GM12878 (cell line): Measurements from ENCODE around the gene NT5DC4. TPM values are rescaled to one million over a fixed set of nuclear protein-coding genes. Genes with fewer than 3 reads are reported as not detected.

Experiments used
- ATAC-seq: fragments of 200-7000 bp; cut with Tn5 transposase; 3 replicates; pipeline ENCODE4 v1.9.1; 2020; ENCODE audit warnings: mild to moderate bottlenecking, moderate library complexity
- BruUV-seq: library from RNA; stranded (reverse); fragments of 400-500 nt; replicated peaks from 2 replicates; lab custom pipeline; 2021; lab: Mats Ljungman, UMichigan
- CTCF ChIA-PET: fragments of 300-600 bp; sonication (Branson Sonifier 250); formaldehyde crosslinking; extraction: SDS; loops from one replicate; lab custom pipeline; 2021; ENCODE audit warnings: inconsistent platforms; lab: Yijun Ruan, JAX
- POLR2A ChIA-PET: fragments of 350-600 bp; formaldehyde crosslinking; extraction: SDS; loops from one replicate; lab custom pipeline; 2021; ENCODE audit warnings: inconsistent platforms; lab: Charles Lee
- RAD21 ChIA-PET: fragments of 300-600 bp; sonication (Branson Sonifier 250); formaldehyde crosslinking; loops from one replicate; lab custom pipeline; 2023; ENCODE audit warnings: antibody characterized with exemption; ENCODE audit not compliant: unreplicated experiment; lab: Charles Lee
- SMC1A ChIA-PET: fragments of 300-600 bp; sonication (Branson Sonifier 250); formaldehyde crosslinking; loops from one replicate; lab custom pipeline; 2023; ENCODE audit not compliant: unreplicated experiment, uncharacterized antibody; lab: Charles Lee
- DNase-seq: peaks from one replicate; pipeline ENCODE4 v3.0.0-alpha.2; 2011; ENCODE audit warnings: low read depth, low spot score
- FAIRE-seq: peaks from 3 replicates; lab custom pipeline; 2011; peaks lifted over from hg19 to GRCh38; lab: Jason Lieb, UNC
- H2AFZ ChIP-seq: 2 replicates; pipeline ENCODE4 v1.6.0; 2011; ENCODE audit warnings: low read depth, low read length, control low read depth; ENCODE audit not compliant: control insufficient read depth
- H3K27ac ChIP-seq: 2 replicates; pipeline ENCODE4 v1.5.1; 2011; ENCODE audit warnings: control low read depth; ENCODE audit not compliant: control insufficient read depth, insufficient read depth
- H3K27me3 ChIP-seq, 2 experiments: replicated peaks in 1 of 2; 2 replicates each; pipeline versions ENCODE4 v1.6.0 to v1.6.1; 2011; ENCODE audit warnings: low read length in 1 of 2; ENCODE audit not compliant: control insufficient read depth in 2 of 2, insufficient read depth in 2 of 2
- H3K36me3 ChIP-seq, 2 experiments: 2 replicates each; pipeline ENCODE4 v1.5.1; 2011; ENCODE audit warnings: low read length in 1 of 2; ENCODE audit not compliant: control insufficient read depth in 2 of 2, insufficient read depth in 2 of 2
- H3K4me1 ChIP-seq: 2 replicates; pipeline ENCODE4 v1.6.1; 2011; ENCODE audit warnings: mild to moderate bottlenecking, low read length, moderate library complexity, mixed read lengths; ENCODE audit not compliant: control insufficient read depth, insufficient read depth
- H3K4me2 ChIP-seq: 2 replicates; pipeline ENCODE4 v1.6.0; 2011; ENCODE audit warnings: control low read depth; ENCODE audit not compliant: control insufficient read depth, insufficient read depth
- H3K4me3 ChIP-seq: fragments of 200-600 bp; sonication (generic); 2 replicates; pipeline ENCODE4 v1.5.1; 2016
- H3K79me2 ChIP-seq: 2 replicates; pipeline ENCODE4 v1.6.0; 2011; ENCODE audit warnings: low read length; ENCODE audit not compliant: control insufficient read depth, insufficient read depth
- H3K9ac ChIP-seq: 2 replicates; pipeline ENCODE4 v1.8.0; 2011; ENCODE audit warnings: low read length, control low read depth, mixed read lengths; ENCODE audit not compliant: control insufficient read depth, insufficient read depth
- H3K9me3 ChIP-seq: replicated peaks from 3 replicates; pipeline ENCODE4 v1.5.1; 2011; ENCODE audit warnings: mild to moderate bottlenecking, low read length; ENCODE audit not compliant: control insufficient read depth, insufficient read depth
- H4K20me1 ChIP-seq: 2 replicates; pipeline ENCODE4 v1.6.0; 2011; ENCODE audit not compliant: control insufficient read depth, insufficient read depth
- BACH1 ChIP-seq: fragments of 450-650 bp; IDR thresholded peaks from 2 replicates; pipeline ENCODE4 v1.6.1; 2017; ENCODE audit warnings: mild to moderate bottlenecking, borderline replicate concordance
- JUNB ChIP-seq: IDR thresholded peaks from 2 replicates; pipeline ENCODE4 v1.6.1; 2016; ENCODE audit warnings: antibody characterized with exemption, mild to moderate bottlenecking
- MXI1 ChIP-seq: fragments of 150-350 bp; IDR thresholded peaks from 2 replicates; pipeline ENCODE4 v1.6.1; 2011; ENCODE audit warnings: low read depth, mild to moderate bottlenecking, inconsistent platforms, low read length, improper control_type of control experiment
- MYC ChIP-seq: IDR thresholded peaks from 2 replicates; pipeline ENCODE4 v1.6.1; 2011; ENCODE audit warnings: mild to moderate bottlenecking, low read length, moderate library complexity, inconsistent platforms; ENCODE audit not compliant: insufficient read depth, insufficient replicate concordance, insufficient read length, severe bottlenecking
- NFYA ChIP-seq: IDR thresholded peaks from 2 replicates; pipeline ENCODE4 v1.6.1; 2011; ENCODE audit warnings: low read depth, mild to moderate bottlenecking, low read length, improper control_type of control experiment, borderline replicate concordance
- PAX5 ChIP-seq: IDR thresholded peaks from 2 replicates; pipeline ENCODE4 v1.6.1; 2011; ENCODE audit warnings: low read depth, low read length, borderline replicate concordance
- POLR2A ChIP-seq: IDR thresholded peaks from 2 replicates; pipeline ENCODE4 v1.6.1; 2011; ENCODE audit warnings: low read depth, mild to moderate bottlenecking, low read length
- POLR2AphosphoS5 ChIP-seq: IDR thresholded peaks from 2 replicates; pipeline ENCODE4 v1.6.1; 2011; ENCODE audit warnings: mild to moderate bottlenecking, low read length, inconsistent platforms
- RAD21 ChIP-seq: IDR thresholded peaks from 2 replicates; pipeline ENCODE4 v1.6.1; 2011; ENCODE audit warnings: mild to moderate bottlenecking, low read depth, low read length, moderate library complexity; ENCODE audit not compliant: insufficient read depth
- SP1 ChIP-seq: IDR thresholded peaks from one replicate; pipeline ENCODE4 v1.6.1; 2011; ENCODE audit warnings: low read depth, low read length
- TAF1 ChIP-seq: IDR thresholded peaks from 2 replicates; pipeline ENCODE4 v1.6.1; 2011; ENCODE audit warnings: mild to moderate bottlenecking, low read depth, low read length, borderline replicate concordance
- ZNF274 ChIP-seq: IDR thresholded peaks from one replicate; pipeline ENCODE4 v1.8.0; 2011; ENCODE audit not compliant: insufficient read length, insufficient read depth
- ZSCAN29 ChIP-seq: fragments of 450-650 bp; IDR thresholded peaks from 2 replicates; pipeline ENCODE4 v1.6.1; 2017; ENCODE audit warnings: mild to moderate bottlenecking, moderate library complexity
- whole genome bisulfite sequencing: methylation state at CpG from one replicate; pipeline ENCODE4 v1.1.6; 2016; ENCODE audit warnings: low lambda C conversion rate; ENCODE audit not compliant: insufficient replicate concordance, insufficient coverage; ENCODE audit errors: missing lambda C conversion rate; 5-methylcytosine and 5-hydroxymethylcytosine counted together
- in situ Hi-C: fragments of 300-500 bp; cut with MboI; formaldehyde crosslinking; loops from 9 replicates; pipeline ENCODE4 v1.14.3; 2018; ENCODE audit warnings: mixed read lengths
- intact Hi-C: fragments of 100-400 bp; cut with micrococcal nuclease; formaldehyde crosslinking; loops from one replicate; pipeline ENCODE4 v1.14.2; 2022; ENCODE audit not compliant: unreplicated experiment
- polyA plus RNA-seq, 11 experiments: library from polyadenylated mRNA; depleted of rRNA in 4 of 11; unstranded in 6 of 11; stranded (reverse) in 5 of 11; fragments of >200 nt; fragmentation: Nextera tagmentation in 4 of 11; fragmentation: Illumina TruSeq in 1 of 11; extraction: Ambion mirVana in 4 of 11; extraction: Trizol in 1 of 11; gene quantifications; 1 replicate in 1 of 11; 2 replicates in 10 of 11; pipeline versions ENCODE4 v1.2.1 to v1.2.3, GENCODE V29; 2011 to 2016; ENCODE audit warnings: inconsistent platforms in 2 of 11, missing spikeins in 2 of 11, low read depth in 1 of 11
- total RNA-seq, 4 experiments: library from RNA; depleted of rRNA in 3 of 4; stranded (reverse); fragments of >200 nt in 3 of 4; fragmentation: Illumina TruSeq in 1 of 4; extraction: Trizol in 1 of 4; gene quantifications; 2 replicates each; pipeline versions ENCODE4 v1.2.1 to v1.2.3, GENCODE V29; 2013 to 2021
- TF ChIP-seq, protein P1 (sequence below): fragments of 450-650 bp; IDR thresholded peaks from 2 replicates; pipeline ENCODE4 v1.6.1; 2017; ENCODE audit warnings: mild to moderate bottlenecking, moderate library complexity
- TF ChIP-seq, protein P2 (sequence below): IDR thresholded peaks from 2 replicates; pipeline ENCODE4 v1.6.1; 2011; ENCODE audit warnings: low read depth, low read length, improper control_type of control experiment, borderline replicate concordance
- TF ChIP-seq, protein P3 (sequence below): fragments of 450-650 bp; IDR thresholded peaks from 2 replicates; pipeline ENCODE4 v1.6.1; 2017; ENCODE audit warnings: borderline replicate concordance
- TF ChIP-seq, protein P4 (sequence below): IDR thresholded peaks from 2 replicates; pipeline ENCODE4 v1.6.1; 2012; ENCODE audit warnings: low read depth, low read length, improper control_type of control experiment

NT5DC4 gene
- total and polyA plus RNA-seq, 10 of the 15 experiments (the other 5 are each of a cell fraction or from before 2014, with no cell fraction given), result 0.04 to 2.6 (median 0.32) TPM; not detected in 2

DNA sequence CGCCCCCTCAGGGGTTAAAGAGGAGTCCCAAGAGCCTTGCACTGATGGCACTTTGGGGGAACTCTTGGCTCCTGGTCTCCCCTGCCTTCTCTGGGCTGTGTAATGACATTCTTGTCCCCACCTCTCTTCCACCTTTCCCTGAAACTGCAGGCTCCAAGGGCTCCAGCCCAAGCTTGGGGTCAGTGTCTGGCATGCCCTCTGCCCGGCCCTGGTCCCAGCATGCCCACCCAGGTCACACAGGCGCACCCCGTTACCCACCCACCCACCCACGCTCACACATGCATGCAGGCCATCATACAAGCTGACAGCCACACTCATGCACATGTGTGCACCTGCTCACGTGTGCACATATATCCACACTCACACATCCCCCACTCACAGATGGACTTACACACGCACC, 6.9 kb upstream of the NT5DC4 start:
- DNase-seq (no peak), ATAC-seq (no peak), FAIRE-seq (no peak)
- H2AFZ ChIP-seq, result no peak overlapping the region
- peaks cover 17% of the 10 kb centered on the region for H3K4me1 ChIP-seq
- no peak overlapping the region for H3K9ac ChIP-seq
- WGBS, result 81% methylated on average over 6 of the region's 7 CpGs
- H3K9me3 ChIP-seq, result no peaks in the 10 kb centered on the region
- POLR2A ChIA-PET, result interaction anchor here (0.8 to 2.4 kb wide), 3 partner anchors 11 to 84 kb away, joined by 3 to 9 read pairs (median 3); no protein-coding TSS in a partner anchor
- BruUV-seq, result no TSS peak
- RAD21 ChIA-PET, result interaction anchor here (3.4 kb wide), 1 partner anchor 12 kb away, joined by 20 read pairs; no protein-coding TSS in a partner anchor
- no peak overlapping the region for H3K4me3 ChIP-seq
- H3K27me3 ChIP-seq, result no peaks in the 10 kb centered on the region
- H3K36me3 ChIP-seq, result no peaks in the 10 kb centered on the region; a peak in 1 of 4 replicates
- SMC1A ChIA-PET, result interaction anchor here (0.9 to 3.4 kb wide), 4 partner anchors 12 to 82 kb away, joined by 3 to 19 read pairs (median 7); no protein-coding TSS in a partner anchor
- no peaks in the 10 kb centered on the region for H3K79me2 ChIP-seq
- H4K20me1 ChIP-seq, result no peaks in the 10 kb centered on the region
- intact Hi-C loops, result no loop called here
- H3K4me2 ChIP-seq, result no peak overlapping the region
- H3K27ac ChIP-seq, result no peak overlapping the region
- TF ChIP-seq ZNF274 (no peak), PAX5 (no peak), BACH1 (no peak), POLR2A (no peak), NFYA (no peak), JUNB (no peak), TAF1 (no peak), MYC (no peak), SP1 (no peak), ZSCAN29 (no peak), RAD21 (no peak), POLR2AphosphoS5 (no peak), MXI1 (no peak)
- TF ChIP-seq, protein P1, sequence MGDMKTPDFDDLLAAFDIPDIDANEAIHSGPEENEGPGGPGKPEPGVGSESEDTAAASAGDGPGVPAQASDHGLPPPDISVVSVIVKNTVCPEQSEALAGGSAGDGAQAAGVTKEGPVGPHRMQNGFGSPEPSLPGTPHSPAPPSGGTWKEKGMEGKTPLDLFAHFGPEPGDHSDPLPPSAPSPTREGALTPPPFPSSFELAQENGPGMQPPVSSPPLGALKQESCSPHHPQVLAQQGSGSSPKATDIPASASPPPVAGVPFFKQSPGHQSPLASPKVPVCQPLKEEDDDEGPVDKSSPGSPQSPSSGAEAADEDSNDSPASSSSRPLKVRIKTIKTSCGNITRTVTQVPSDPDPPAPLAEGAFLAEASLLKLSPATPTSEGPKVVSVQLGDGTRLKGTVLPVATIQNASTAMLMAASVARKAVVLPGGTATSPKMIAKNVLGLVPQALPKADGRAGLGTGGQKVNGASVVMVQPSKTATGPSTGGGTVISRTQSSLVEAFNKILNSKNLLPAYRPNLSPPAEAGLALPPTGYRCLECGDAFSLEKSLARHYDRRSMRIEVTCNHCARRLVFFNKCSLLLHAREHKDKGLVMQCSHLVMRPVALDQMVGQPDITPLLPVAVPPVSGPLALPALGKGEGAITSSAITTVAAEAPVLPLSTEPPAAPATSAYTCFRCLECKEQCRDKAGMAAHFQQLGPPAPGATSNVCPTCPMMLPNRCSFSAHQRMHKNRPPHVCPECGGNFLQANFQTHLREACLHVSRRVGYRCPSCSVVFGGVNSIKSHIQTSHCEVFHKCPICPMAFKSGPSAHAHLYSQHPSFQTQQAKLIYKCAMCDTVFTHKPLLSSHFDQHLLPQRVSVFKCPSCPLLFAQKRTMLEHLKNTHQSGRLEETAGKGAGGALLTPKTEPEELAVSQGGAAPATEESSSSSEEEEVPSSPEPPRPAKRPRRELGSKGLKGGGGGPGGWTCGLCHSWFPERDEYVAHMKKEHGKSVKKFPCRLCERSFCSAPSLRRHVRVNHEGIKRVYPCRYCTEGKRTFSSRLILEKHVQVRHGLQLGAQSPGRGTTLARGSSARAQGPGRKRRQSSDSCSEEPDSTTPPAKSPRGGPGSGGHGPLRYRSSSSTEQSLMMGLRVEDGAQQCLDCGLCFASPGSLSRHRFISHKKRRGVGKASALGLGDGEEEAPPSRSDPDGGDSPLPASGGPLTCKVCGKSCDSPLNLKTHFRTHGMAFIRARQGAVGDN, result no peak
- TF ChIP-seq, protein P2, sequence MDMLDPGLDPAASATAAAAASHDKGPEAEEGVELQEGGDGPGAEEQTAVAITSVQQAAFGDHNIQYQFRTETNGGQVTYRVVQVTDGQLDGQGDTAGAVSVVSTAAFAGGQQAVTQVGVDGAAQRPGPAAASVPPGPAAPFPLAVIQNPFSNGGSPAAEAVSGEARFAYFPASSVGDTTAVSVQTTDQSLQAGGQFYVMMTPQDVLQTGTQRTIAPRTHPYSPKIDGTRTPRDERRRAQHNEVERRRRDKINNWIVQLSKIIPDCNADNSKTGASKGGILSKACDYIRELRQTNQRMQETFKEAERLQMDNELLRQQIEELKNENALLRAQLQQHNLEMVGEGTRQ, result no peak
- TF ChIP-seq, protein P3, sequence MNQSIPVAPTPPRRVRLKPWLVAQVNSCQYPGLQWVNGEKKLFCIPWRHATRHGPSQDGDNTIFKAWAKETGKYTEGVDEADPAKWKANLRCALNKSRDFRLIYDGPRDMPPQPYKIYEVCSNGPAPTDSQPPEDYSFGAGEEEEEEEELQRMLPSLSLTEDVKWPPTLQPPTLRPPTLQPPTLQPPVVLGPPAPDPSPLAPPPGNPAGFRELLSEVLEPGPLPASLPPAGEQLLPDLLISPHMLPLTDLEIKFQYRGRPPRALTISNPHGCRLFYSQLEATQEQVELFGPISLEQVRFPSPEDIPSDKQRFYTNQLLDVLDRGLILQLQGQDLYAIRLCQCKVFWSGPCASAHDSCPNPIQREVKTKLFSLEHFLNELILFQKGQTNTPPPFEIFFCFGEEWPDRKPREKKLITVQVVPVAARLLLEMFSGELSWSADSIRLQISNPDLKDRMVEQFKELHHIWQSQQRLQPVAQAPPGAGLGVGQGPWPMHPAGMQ, result no peak
- TF ChIP-seq, protein P4, sequence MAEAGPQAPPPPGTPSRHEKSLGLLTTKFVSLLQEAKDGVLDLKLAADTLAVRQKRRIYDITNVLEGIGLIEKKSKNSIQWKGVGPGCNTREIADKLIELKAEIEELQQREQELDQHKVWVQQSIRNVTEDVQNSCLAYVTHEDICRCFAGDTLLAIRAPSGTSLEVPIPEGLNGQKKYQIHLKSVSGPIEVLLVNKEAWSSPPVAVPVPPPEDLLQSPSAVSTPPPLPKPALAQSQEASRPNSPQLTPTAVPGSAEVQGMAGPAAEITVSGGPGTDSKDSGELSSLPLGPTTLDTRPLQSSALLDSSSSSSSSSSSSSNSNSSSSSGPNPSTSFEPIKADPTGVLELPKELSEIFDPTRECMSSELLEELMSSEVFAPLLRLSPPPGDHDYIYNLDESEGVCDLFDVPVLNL, result no peak
- in situ Hi-C loops, result no loop called here
- CTCF ChIA-PET, result interaction anchor here (2.9 to 3.1 kb wide), 2 partner anchors 11 to 86 kb away, joined by 17 to 27 read pairs; no protein-coding TSS in a partner anchor
